Psoas muscle (tissue), 8 donors: ENCODE measurements around the gene TTF2. TPM values are rescaled to one million over a fixed set of nuclear protein-coding genes. Genes with fewer than 3 reads are reported as not detected.

Experiments
- ATAC-seq, 4 donors: fragments of 200-7000 bp; cut with Tn5 transposase; one replicate each; pipeline ENCODE4 v1.9.1; 2020; ENCODE audit warnings: moderate library complexity in 3 of 4, mild to moderate bottlenecking in 2 of 4
- DNase-seq, 2 donors: peaks; one replicate each; pipeline ENCODE4 v3.0.0-alpha.2; 2020
- H3K27ac ChIP-seq: fragments of 200-600 bp; one replicate; pipeline ENCODE4 v1.8.0; 2022
- H3K27me3 ChIP-seq, 3 donors: fragments of 200-600 bp in 1 of 3; one replicate each; pipeline versions ENCODE4 v1.6.1 to v1.8.0; 2013 to 2022; ENCODE audit warnings: low read length in 2 of 3, mild to moderate bottlenecking in 2 of 3, moderate library complexity in 1 of 3; ENCODE audit not compliant: insufficient read depth in 3 of 3
- H3K36me3 ChIP-seq, 2 donors: fragments of 200-600 bp in 1 of 2; one replicate each; pipeline versions ENCODE4 v1.6.1 to v1.8.0; 2013 to 2022; ENCODE audit warnings: low read depth in 1 of 2, mild to moderate bottlenecking in 1 of 2, moderate library complexity in 1 of 2; ENCODE audit not compliant: insufficient read depth in 1 of 2
- H3K4me1 ChIP-seq: fragments of 200-600 bp; one replicate; pipeline ENCODE4 v1.8.0; 2022
- H3K4me3 ChIP-seq: fragments of 200-600 bp; one replicate; pipeline ENCODE4 v1.8.0; 2022; ENCODE audit warnings: mild to moderate bottlenecking
- H3K9me3 ChIP-seq: fragments of 200-600 bp; one replicate; pipeline ENCODE4 v1.8.0; 2022
- CTCF ChIP-seq: fragments of 200-600 bp; IDR thresholded peaks from one replicate; pipeline ENCODE4 v1.8.0; 2022; ENCODE audit warnings: antibody characterized with exemption
- WGBS, 3 donors: extraction: QIAGEN DNeasy Blood & Tissue Kit; methylation state at CpG; one replicate each; pipeline versions ENCODE4 v1.1.6 to v1.1.7; 2013; 5-methylcytosine and 5-hydroxymethylcytosine counted together
- intact Hi-C, 2 donors: fragments of 100-400 bp; cut with DNase I; formaldehyde crosslinking; loops; one replicate each; pipeline versions ENCODE4 v1.11.0 to v1.14.2; 2022
- polyA plus RNA-seq, 3 donors: library from polyadenylated mRNA; stranded (reverse); fragments of 200-250 nt; gene quantifications; one replicate each; pipeline ENCODE4 v1.2.3, GENCODE V29; 2013
- total RNA-seq, 4 donors: library from RNA; stranded (reverse); fragmentation: NEBNext Ultra II Directional in 2 of 4; extraction: Animal tissue kit (Norgen Biotek cat#: 25700) in 2 of 4; gene quantifications; one replicate each; pipeline versions ENCODE4 v1.2.1 to v1.2.4, GENCODE V29; 2021 to 2023
- donor health status: healthy with polysubstance abuse.
- donor health status: DM: no; HTN: no; CAD: no; lungs with moderate emphysema.
- donor health status: Bipolar disorder and iron deficiency.
- donor health status: healthy.
- donor health status: DM: yes; HTN: yes; CAD: no.
- donor health status: DM: no; HTN: no; CAD: no.
- donor health status: DM: no; HTN: no; CAD: no.
- donor health status: DM: yes; HTN: yes; CAD: no.

Gene TTF2
- total and polyA plus RNA-seq, 7 donors = 3.5 to 27.7 (median 14.3) TPM

GRCh38 chr1:117143172-117143571 lies 83.0 kb downstream of the TTF2 start:
- Histone ChIP-seq H3K27me3 (no peaks in the 10 kb centered on the region), H3K4me1 (peaks cover 4% of the 10 kb centered on the region), H3K4me3 (no peak overlapping the region), H3K36me3 (no peaks in the 10 kb centered on the region), H3K27ac (no peak overlapping the region), H3K9me3 (no peaks in the 10 kb centered on the region)
- TF ChIP-seq CTCF = no peak
- DNase-seq (no peak), ATAC-seq (no peak)
- intact Hi-C loops = no loop called here

- Histone ChIP-seq H3K27ac (no peak overlapping the region), H3K4me3 (no peak overlapping the region), H3K27me3 (no peaks in the 10 kb centered on the region), H3K36me3 (no peaks in the 10 kb centered on the region), H3K9me3 (no peaks in the 10 kb centered on the region), H3K4me1 (peaks cover 10% of the 10 kb centered on the region)
- no peak for ATAC-seq
- intact Hi-C loops = no loop called here
- 49 to 72% (median 59%) methylated on average over 3 of the region's 3 CpGs for WGBS, 3 donors
- no peak for DNase-seq
- TF ChIP-seq CTCF = no peak
These were observed 83.7 kb downstream of the TTF2 start for GRCh38 chr1:117143871-117144270.

- no peak for TF ChIP-seq CTCF
- no peak for ATAC-seq
- WGBS, 3 donors = 76 to 92% (median 81%) methylated on average over 2 of the region's 2 CpGs
- no peaks in the 10 kb centered on the region for H3K27me3 ChIP-seq
- no peaks in the 10 kb centered on the region for H3K36me3 ChIP-seq
- intact Hi-C loops = loop anchor here in 1 of 2 donors (5.0 kb wide), 1 partner anchor 221 kb away; the partner anchor contains the start of gene MAN1A2
- peak overlapping the region; percentile 88 for H3K27ac ChIP-seq
- no peak for DNase-seq
- no peak overlapping the region for H3K4me3 ChIP-seq
- H3K4me1 ChIP-seq = peaks cover 11% of the 10 kb centered on the region
- H3K9me3 ChIP-seq = no peaks in the 10 kb centered on the region
These were observed 85.9 kb downstream of the TTF2 start for GRCh38 chr1:117146072-117146471.

GRCh38 chr1:117146575-117147340 lies 86.6 kb downstream of the TTF2 start:
- WGBS, 3 donors = 47 to 64% (median 60%) methylated on average over 8 of the region's 8 CpGs
- H3K9me3 ChIP-seq = no peaks in the 10 kb centered on the region
- no peak for TF ChIP-seq CTCF
- no peaks in the 10 kb centered on the region for H3K36me3 ChIP-seq
- ATAC-seq = peak; percentile 84 to 92 (median 89)
- peak in 1 of 2 donors; percentile 60 for DNase-seq
- H3K4me1 ChIP-seq = peaks cover 11% of the 10 kb centered on the region
- H3K27ac ChIP-seq = peak overlapping the region; percentile 88
- H3K27me3 ChIP-seq = no peaks in the 10 kb centered on the region
- H3K4me3 ChIP-seq = peak overlapping the region; percentile 39
- intact Hi-C loops = loop anchor here in 1 of 2 donors (5.0 kb wide), 1 partner anchor 221 kb away; the partner anchor contains the start of gene MAN1A2
